ENCODE results near the gene CLRN2.
"Not testable (repeated sequence)": the region's sequence is repeated elsewhere in the genome, so short reads cannot be mapped to it uniquely, and the experiment has no call there.

Gene CLRN2

DNA sequence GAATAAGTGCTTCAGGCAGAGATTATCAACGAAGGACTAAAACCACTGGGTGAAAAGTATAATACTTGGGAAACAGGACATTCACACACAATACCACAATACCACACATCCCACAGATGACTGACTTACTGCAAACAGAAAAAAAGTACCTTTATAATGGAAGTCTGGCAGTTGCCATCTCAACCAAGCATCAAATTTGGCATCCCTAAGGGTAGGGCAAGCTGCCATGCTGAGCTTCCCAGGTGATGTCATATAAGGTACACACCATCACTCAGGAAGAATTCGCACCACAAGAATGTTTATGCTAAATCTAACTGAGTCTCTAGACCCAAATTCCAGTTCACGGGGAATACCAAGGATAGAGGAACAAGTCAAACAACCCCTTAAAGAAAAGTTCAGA, 12.2 kb upstream of the CLRN2 start:
- DNase-seq (ENCODE audit: extremely low read depth in 1 of 2, low read depth in 1 of 2), result no peak

DNA sequence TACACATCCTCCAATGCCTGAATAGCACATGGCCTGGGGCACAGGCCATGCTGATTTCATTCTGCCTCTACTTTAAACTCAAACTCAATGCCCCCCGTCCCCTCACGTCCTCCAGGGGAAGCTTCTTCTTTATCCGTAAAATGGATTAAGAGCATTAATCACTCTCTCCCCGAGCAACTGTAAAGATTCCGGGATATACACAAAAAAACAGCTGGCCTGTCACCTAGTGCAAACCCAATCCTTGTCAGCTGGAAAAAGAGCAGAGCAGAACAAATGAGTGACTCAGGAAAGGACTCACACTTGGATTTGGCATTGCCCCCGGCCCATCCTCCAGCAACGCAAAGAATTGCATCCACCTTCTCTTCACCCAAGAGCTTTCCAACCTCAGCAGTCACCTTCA, 10.9 kb upstream of the CLRN2 start:
- no peak for DNase-seq (ENCODE audit: extremely low read depth in 1 of 2, low read depth in 1 of 2)

DNA sequence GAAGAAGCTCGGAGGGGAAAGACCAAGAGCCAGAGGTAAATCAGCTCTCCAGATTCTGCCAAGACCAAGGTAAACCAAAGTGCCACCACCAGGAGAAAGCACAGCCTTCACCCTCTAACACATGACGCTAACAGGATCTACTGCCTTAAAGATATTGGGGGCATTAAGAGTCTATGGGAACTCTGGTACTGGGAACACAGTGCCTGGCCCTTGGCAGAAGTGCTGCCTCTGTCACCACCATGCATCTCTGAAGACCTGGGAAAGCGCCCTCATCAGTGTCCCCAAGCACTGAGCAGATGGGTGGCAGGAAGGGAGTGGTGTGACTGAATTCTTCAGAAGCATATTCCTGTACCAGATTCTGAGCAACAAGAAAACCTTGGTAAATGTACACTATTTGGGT, 4.4 kb upstream of the CLRN2 start:
- DNase-seq (ENCODE audit: extremely low read depth in 1 of 2, low read depth in 1 of 2), result no peak

GRCh38 chr4:17511051-17511450, 3.9 kb upstream of the CLRN2 start:
- no peak for DNase-seq (ENCODE audit: extremely low read depth in 1 of 2, low read depth in 1 of 2)

- DNase-seq (ENCODE audit: extremely low read depth in 1 of 2, low read depth in 1 of 2), result peak in 1 of 2 donors; percentile 22
Observed at GRCh38 chr4:17511509-17511949, 3.4 kb upstream of the CLRN2 start.

DNA sequence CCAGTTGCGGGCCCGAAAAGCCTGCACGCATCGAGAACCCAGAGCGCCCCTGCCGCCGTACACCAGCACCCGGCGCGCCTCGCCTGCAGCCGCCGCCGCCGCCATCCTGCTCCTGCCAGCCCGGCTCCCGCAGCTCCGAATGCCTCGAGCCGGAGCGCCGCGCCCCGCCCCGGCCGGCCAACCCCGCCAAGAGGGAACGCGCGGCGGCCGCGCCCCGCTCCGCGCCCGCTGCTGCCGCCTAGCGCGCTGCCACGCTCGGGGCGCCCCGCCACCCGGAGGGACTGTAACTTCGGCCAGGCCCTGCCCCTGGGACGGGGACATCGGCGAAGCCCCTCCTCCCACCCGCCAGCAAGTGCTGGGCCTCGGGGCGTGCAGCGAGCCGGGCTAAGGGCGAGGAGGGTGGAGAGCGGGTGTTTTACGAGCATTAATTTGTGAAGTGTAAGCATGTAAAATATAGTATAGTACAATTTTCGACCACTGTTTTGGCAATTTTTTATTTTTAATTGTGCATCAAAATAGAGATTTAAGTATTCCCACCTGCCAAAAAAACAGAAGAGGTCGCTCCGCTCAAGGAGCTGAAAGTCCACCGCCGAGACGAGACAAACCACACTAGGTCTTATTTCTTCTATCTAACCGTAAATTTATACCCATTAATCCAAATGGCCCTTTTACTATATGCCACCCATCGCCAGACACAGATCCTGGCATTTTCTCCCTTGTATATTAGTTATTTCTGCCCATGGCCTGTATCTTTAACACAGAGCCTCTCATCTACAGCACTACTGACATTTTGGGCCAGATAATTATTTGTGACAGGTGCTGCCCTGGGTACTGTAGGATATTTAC, 2.8 kb upstream of the CLRN2 start, which contains the start of gene QDPR:
Gene QDPR (minus strand): TSS at position 141 of the 846 bp plus-strand sequence. CDS start 36 bp downstream, at position 105.
- DNase-seq (ENCODE audit: extremely low read depth in 1 of 2, low read depth in 1 of 2), result peak; percentile 24 to 53

GRCh38 chr4:17512973-17513665, 1.8 kb upstream of the CLRN2 start:
- no peak for DNase-seq (ENCODE audit: extremely low read depth in 1 of 2, low read depth in 1 of 2)

- no peak for DNase-seq (ENCODE audit: extremely low read depth in 1 of 2, low read depth in 1 of 2)
Observed at GRCh38 chr4:17515445-17516407, 761 bp downstream of the CLRN2 start.

- no peak for DNase-seq (ENCODE audit: extremely low read depth in 1 of 2, low read depth in 1 of 2)
Observed at GRCh38 chr4:17516980-17517379, 2.0 kb downstream of the CLRN2 start.

GRCh38 chr4:17517664-17518063, 2.7 kb downstream of the CLRN2 start:
- DNase-seq (ENCODE audit: extremely low read depth in 1 of 2, low read depth in 1 of 2), result no peak

DNA sequence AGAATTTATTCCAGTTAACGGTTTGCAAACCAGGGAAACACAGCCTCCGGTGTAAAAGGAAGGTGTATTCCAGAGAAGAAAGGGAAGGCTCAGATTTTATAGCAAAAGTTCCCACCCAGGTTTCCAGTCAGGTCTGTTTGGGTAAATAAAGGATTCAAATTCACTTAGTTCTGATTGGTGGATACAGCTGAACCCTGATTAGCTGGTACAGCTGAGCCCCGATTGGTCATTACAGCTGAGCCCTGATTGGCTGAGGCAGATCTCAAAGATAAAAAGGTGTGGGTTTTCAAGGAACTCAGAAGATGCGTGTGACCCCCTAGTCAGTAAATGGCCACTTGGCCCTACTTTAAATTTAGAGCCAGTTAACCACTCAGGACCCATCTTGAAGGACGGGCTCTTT, 6.6 kb downstream of the CLRN2 start:
- DNase-seq (ENCODE audit: extremely low read depth in 1 of 2, low read depth in 1 of 2), result no peak

DNA sequence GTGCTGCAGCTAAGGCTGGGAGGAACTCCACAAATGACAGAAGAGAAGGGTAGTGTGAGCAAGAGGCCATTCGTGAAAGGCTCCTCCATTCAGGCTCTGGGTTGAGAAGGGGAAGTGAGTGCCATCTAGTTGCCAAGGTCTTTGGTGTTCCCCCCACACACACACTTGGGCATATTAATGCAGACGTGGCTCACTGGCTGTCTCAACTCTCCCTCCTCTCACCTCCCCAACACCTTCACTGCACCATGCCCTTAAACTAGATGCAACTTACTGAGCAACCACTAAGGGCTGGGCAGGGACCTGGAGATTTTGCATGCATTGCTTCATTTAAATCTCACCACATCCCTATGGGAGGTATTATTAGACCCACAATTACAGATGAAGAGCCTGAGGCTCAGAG, 8.7 kb downstream of the CLRN2 start:
- DNase-seq (ENCODE audit: extremely low read depth in 1 of 2, low read depth in 1 of 2), result no peak

DNA sequence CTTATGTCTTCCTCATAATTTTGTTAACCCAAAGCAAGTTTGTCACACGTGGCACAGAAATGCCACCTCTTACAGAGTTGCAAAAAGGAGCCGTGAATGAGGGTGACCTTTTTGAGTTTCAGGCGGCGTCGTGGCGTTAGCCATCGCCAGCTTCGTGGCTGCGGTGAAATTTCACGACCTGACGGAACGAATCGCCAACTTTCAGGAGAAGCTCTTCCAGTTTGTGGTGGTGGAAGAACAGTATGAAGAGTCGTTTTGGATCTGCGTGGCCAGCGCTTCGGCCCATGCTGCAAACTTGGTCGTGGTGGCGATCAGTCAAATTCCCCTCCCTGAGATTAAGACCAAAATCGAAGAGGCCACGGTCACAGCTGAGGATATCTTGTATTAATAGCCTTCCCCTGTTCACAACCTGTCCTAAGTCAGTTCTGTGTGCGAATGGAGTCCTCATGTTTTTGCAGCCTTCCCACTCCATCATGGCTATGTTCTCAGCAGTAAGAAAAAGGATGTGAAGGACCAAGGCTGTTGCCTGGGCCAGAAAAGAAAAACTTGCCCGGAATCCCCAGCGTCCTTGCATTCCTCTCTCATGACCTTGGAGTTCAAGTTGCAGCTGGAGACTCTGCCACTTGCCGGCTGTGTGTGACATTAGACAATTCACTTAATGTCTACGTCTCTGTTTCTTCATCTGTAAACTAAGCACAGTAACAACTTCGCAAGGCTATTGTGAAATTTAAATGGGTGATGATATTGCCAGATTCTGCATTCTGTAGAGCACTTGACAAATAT, 11.9 kb downstream of the CLRN2 start:
- DNase-seq (ENCODE audit: extremely low read depth in 1 of 2, low read depth in 1 of 2), result no peak

- DNase-seq (ENCODE audit: extremely low read depth in 1 of 2, low read depth in 1 of 2), result no peak
Observed at GRCh38 chr4:17528551-17529165, 13.7 kb downstream of the CLRN2 start.

DNA sequence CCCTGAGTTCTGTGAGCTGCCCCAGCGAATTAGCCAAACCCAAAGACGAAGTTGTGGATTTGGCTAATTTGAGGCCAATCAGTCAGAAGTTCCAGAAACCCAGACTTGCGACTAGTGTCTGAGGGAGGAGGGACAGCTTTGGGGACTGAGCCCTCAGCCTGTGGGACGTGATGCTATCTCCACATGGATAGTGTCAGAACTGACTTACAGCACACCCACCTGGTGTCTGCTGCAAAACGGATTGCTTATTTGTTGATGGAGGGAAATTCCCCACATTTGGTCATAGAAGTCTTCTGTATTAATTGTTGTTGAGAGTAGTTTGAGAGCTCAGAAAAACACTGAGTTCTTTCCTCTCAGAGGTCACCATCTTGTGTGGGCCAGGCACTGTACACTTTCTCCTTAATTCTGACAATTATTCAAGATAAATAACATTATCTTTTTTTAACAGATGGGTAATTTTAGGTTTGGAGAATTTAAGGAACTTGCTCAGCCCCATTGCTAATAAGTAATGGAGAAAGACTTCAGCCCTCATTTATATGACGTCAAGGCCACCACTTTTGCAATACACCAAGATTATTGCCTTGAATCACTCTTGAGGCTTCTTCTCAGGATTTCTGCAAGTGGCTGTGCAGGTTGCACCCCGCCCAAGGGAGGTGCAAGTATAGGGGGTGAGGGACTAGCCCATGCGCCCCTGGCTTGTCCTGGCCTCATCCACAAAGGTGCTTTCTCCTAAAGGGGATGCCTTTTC, 16.7 kb downstream of the CLRN2 start:
- DNase-seq (ENCODE audit: extremely low read depth in 1 of 2, low read depth in 1 of 2), result no peak

GRCh38 chr4:17534705-17535104, 19.7 kb downstream of the CLRN2 start:
- DNase-seq (ENCODE audit: extremely low read depth in 1 of 2, low read depth in 1 of 2), result no peak

GRCh38 chr4:17535242-17535641, 20.3 kb downstream of the CLRN2 start:
- DNase-seq (ENCODE audit: extremely low read depth in 1 of 2, low read depth in 1 of 2), result no peak

DNA sequence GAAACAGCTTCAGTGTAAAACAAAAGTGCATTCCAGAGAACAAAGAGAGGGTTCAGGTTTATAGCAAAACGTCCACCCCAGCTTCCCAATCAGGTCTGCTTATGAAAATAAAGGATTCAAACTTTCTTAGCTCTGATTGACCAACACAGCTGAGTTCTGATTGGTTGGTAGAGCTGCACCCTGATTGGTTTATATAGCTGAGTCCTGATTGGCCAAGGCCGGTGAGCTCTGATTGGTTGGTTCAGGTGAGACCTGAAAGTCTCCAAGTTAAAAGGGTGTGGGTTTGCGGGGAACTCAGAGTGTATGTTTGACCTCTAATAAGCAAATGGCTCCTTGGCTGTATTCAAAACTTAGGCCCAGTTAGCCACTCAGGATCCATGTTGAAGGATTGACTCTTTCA, 20.9 kb downstream of the CLRN2 start:
- no peak for DNase-seq (ENCODE audit: extremely low read depth in 1 of 2, low read depth in 1 of 2)

DNA sequence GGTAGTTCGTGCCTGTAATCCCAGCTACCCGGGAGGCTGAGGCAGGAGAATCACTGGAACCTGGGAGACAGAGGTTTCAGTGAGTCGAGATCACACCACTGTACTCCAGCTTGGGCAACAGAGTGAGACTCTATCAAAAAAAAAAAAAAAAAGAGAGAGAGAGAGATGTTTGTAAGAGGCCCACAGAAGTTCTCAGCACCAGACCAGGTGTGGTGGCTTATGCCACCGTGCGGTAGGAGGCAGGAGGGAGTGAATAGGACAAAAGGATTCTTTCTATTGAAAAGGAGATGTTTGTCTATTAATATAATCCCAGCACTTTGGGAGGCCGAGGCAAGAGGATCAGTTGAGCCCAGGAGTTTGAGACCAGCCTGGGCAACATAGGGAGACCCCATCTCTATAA, 22.1 kb downstream of the CLRN2 start:
- not testable (repeated sequence) for DNase-seq (ENCODE audit: extremely low read depth in 1 of 2, low read depth in 1 of 2)
